Stomach (tissue), 9 donors: Measurements from ENCODE around the gene PGLYRP2. TPM values are rescaled to one million over a fixed set of nuclear protein-coding genes. Genes with fewer than 3 reads are reported as not detected.

Experiments
- DNase-seq, 2 donors: peaks; one replicate each; pipeline versions ENCODE4 v3.0.0 to v3.0.0-alpha.2; 2013 to 2019
- H3K27ac ChIP-seq, 5 donors: fragments of 200-600 bp in 4 of 5; sonication (generic) in 4 of 5; one replicate each; pipeline ENCODE4 v1.5.1; 2013 to 2019; ENCODE audit warnings: mild to moderate bottlenecking in 1 of 5, moderate library complexity in 1 of 5
- H3K27me3 ChIP-seq, 3 donors: fragments of 200-600 bp; sonication (generic); one replicate each; pipeline ENCODE4 v1.5.1; 2017 to 2019; ENCODE audit warnings: mixed run types in 1 of 3
- H3K36me3 ChIP-seq, 4 donors: fragments of 200-600 bp; sonication (generic); 1 replicate in 3 of 4; 2 replicates in 1 of 4; pipeline ENCODE4 v1.5.1; 2016 to 2019
- H3K4me1 ChIP-seq, 4 donors: fragments of 200-600 bp; sonication (generic); one replicate each; pipeline ENCODE4 v1.5.1; 2016 to 2019
- H3K4me3 ChIP-seq, 4 donors: fragments of 200-600 bp; sonication (generic) in 3 of 4; one replicate each; pipeline ENCODE4 v1.5.1; 2016 to 2019; ENCODE audit warnings: mild to moderate bottlenecking in 1 of 4
- H3K9me3 ChIP-seq, 4 donors: fragments of 200-600 bp; sonication (generic); one replicate each; pipeline ENCODE4 v1.5.1; 2016 to 2019
- CTCF ChIP-seq, 7 experiments: fragments of 450-650 bp in 4 of 7; fragments of 200-600 bp in 3 of 7; sonication (generic) in 3 of 7; IDR thresholded peaks; one replicate each; pipeline ENCODE4 v1.5.1; 2016 to 2019; ENCODE audit warnings: antibody characterized with exemption in 7 of 7, control low read depth in 2 of 7, mild to moderate bottlenecking in 1 of 7
- EP300 ChIP-seq: sonication (generic); formaldehyde crosslinking; IDR thresholded peaks from one replicate; pipeline ENCODE4 v1.6.1; 2017; ENCODE audit warnings: antibody characterized with exemption
- POLR2A ChIP-seq, 4 donors: fragments of 450-650 bp; IDR thresholded peaks; one replicate each; pipeline ENCODE4 v1.6.1; 2016; ENCODE audit warnings: antibody characterized with exemption in 4 of 4, control low read depth in 2 of 4, mild to moderate bottlenecking in 1 of 4, moderate library complexity in 1 of 4
- POLR2AphosphoS5 ChIP-seq, 3 donors: sonication (generic); formaldehyde crosslinking; IDR thresholded peaks; one replicate each; pipeline ENCODE4 v1.6.1; 2016; ENCODE audit warnings: antibody characterized with exemption in 3 of 3
- WGBS, 5 donors: extraction: QIAGEN DNeasy Blood & Tissue Kit in 3 of 5; methylation state at CpG; one replicate each; pipeline versions ENCODE4 v1.1.5 to v1.1.7; 2013 to 2018; 5-methylcytosine and 5-hydroxymethylcytosine counted together
- intact Hi-C: fragments of 100-400 bp; cut with DNase I; formaldehyde crosslinking; loops from one replicate; pipeline ENCODE4 v1.15.1; 2023; ENCODE audit warnings: low total_unique reads
- polyA plus RNA-seq, 3 donors: library from polyadenylated mRNA; stranded (reverse); fragments of 200-250 nt; gene quantifications; one replicate each; pipeline ENCODE4 v1.2.3, GENCODE V29; 2013
- total RNA-seq, 5 donors: library from RNA; depleted of rRNA; stranded (reverse); fragments of >200 nt; gene quantifications; one replicate each; pipeline versions ENCODE4 v1.1.0 to v1.2.3, GENCODE V29; 2014 to 2016
- donor health status: healthy with polysubstance abuse.
- donor health status: Bipolar disorder and iron deficiency.
- donor health status: healthy.

The PGLYRP2 gene
- total and polyA plus RNA-seq, 8 donors: not detected

- DNase-seq: no peak
- Histone ChIP-seq H3K27ac (no peak overlapping the region), H3K27me3 (peaks cover 8 to 55% (median 31%) of the 10 kb centered on the region in 3 donors), H3K4me3 (no peak overlapping the region), H3K36me3 (peaks cover 0 to 50% (median 3%) of the 10 kb centered on the region in 4 donors), H3K9me3 (no peaks in the 10 kb centered on the region), H3K4me1 (peaks cover 27 to 54% (median 43%) of the 10 kb centered on the region in 4 donors)
- TF ChIP-seq POLR2A (IDR thresholded peaks at IDR 0.05) (no peak), EP300 (no peak), CTCF (IDR thresholded peaks at IDR 0.05) (no peak), POLR2AphosphoS5 (IDR thresholded peaks at IDR 0.05) (no peak)
- intact Hi-C loops: loop anchor here (10.0 kb wide), 1 partner anchor 99 kb away; no protein-coding TSS in a partner anchor
- WGBS, 5 donors: 85 to 90% (median 88%) methylated on average over 9 of the region's 9 CpGs
Observed at GRCh38 chr19:15455996-15456395, 23.3 kb downstream of the PGLYRP2 start.

GRCh38 chr19:15453906-15454860 is 25.1 kb downstream of the PGLYRP2 start:
- H3K27me3 ChIP-seq: peaks cover 8 to 53% (median 31%) of the 10 kb centered on the region in 3 donors
- H3K36me3 ChIP-seq: peaks cover 0 to 46% (median 3%) of the 10 kb centered on the region in 4 donors
- H3K4me3 ChIP-seq: no peak overlapping the region
- TF ChIP-seq CTCF (IDR thresholded peaks at IDR 0.05) (peak in 1 of 7 experiments; percentile 6), POLR2AphosphoS5 (IDR thresholded peaks at IDR 0.05) (no peak)
- DNase-seq: peak in 1 of 2 donors; percentile 51
- no peaks in the 10 kb centered on the region for H3K9me3 ChIP-seq
- 45 to 73% (median 67%) methylated on average over 14 to 17 of the region's 17 CpGs for WGBS, 5 donors
- H3K27ac ChIP-seq: no peak overlapping the region
- intact Hi-C loops: loop anchor here (10.0 kb wide), 1 partner anchor 101 kb away; no protein-coding TSS in a partner anchor
- peaks cover 29 to 55% (median 46%) of the 10 kb centered on the region in 4 donors for H3K4me1 ChIP-seq

GRCh38 chr19:15453091-15453578 is 26.2 kb downstream of the PGLYRP2 start:
- 12 to 36% (median 17%) methylated on average over 9 to 44 of the region's 44 CpGs for WGBS, 5 donors
- peaks cover 35 to 62% (median 54%) of the 10 kb centered on the region in 4 donors for H3K4me1 ChIP-seq
- H3K4me3 ChIP-seq: peak overlapping the region; percentile 45 to 58 (median 51)
- peaks cover 8 to 46% (median 27%) of the 10 kb centered on the region in 3 donors for H3K27me3 ChIP-seq
- no peaks in the 10 kb centered on the region for H3K9me3 ChIP-seq
- TF ChIP-seq EP300: no peak
- no peak for TF ChIP-seq POLR2AphosphoS5 (IDR thresholded peaks at IDR 0.05)
- no peak for TF ChIP-seq POLR2A (IDR thresholded peaks at IDR 0.05)
- TF ChIP-seq CTCF (IDR thresholded peaks at IDR 0.05): peak in 4 of 7 experiments; percentile 8 to 34 (median 20)
- intact Hi-C loops: loop anchor here (10.0 kb wide), 1 partner anchor 102 kb away; no protein-coding TSS in a partner anchor
- peak in 1 of 2 donors; percentile 58 for DNase-seq
- H3K27ac ChIP-seq: peak overlapping the region in 4 of 5 donors; percentile 20 to 89 (median 57)
- H3K36me3 ChIP-seq: peaks cover 0 to 40% (median 2%) of the 10 kb centered on the region in 4 donors
